Thoracic aorta (tissue), 2 donors: ENCODE results near the gene LRRC7. TPM values are rescaled to one million over a fixed set of nuclear protein-coding genes. Genes with fewer than 3 reads are reported as not detected.

Source experiments
- ATAC-seq: fragments of 150-250 bp; one replicate; pipeline ENCODE4 v1.8.0; 2017; ENCODE audit warnings: low read depth; ENCODE audit not compliant: insufficient number of reproducible peaks, low FRiP score
- DNase-seq: peaks from one replicate; pipeline ENCODE4 v3.0.0-alpha.2; 2020; ENCODE audit warnings: low spot score
- H3K27ac ChIP-seq, 2 donors: fragments of 200-600 bp; sonication (generic); 1 replicate in 1 of 2; 2 replicates in 1 of 2; pipeline ENCODE4 v1.5.1; 2016; ENCODE audit warnings: mild to moderate bottlenecking in 2 of 2, moderate library complexity in 2 of 2
- H3K27me3 ChIP-seq: fragments of 200-600 bp; sonication (generic); replicated peaks from 2 replicates; pipeline ENCODE4 v1.6.0; 2016; ENCODE audit warnings: mild to moderate bottlenecking; ENCODE audit not compliant: insufficient read depth
- H3K36me3 ChIP-seq: fragments of 200-600 bp; sonication (generic); one replicate; pipeline ENCODE4 v1.5.1; 2016
- H3K4me1 ChIP-seq, 2 donors: fragments of 200-600 bp; sonication (generic); 1 replicate in 1 of 2; 2 replicates in 1 of 2; pipeline versions ENCODE4 v1.5.1 to v1.6.0; 2016; ENCODE audit warnings: low read depth in 2 of 2, mild to moderate bottlenecking in 1 of 2; ENCODE audit not compliant: control insufficient read depth in 1 of 2
- H3K4me3 ChIP-seq: fragments of 200-600 bp; sonication (generic); 2 replicates; pipeline ENCODE4 v1.5.1; 2016; ENCODE audit warnings: mild to moderate bottlenecking
- H3K9me3 ChIP-seq: fragments of 200-600 bp; sonication (generic); 2 replicates; pipeline ENCODE4 v1.5.1; 2016
- CTCF ChIP-seq: fragments of 200-600 bp; sonication (generic); IDR thresholded peaks from one replicate; pipeline ENCODE4 v1.5.1; 2019; ENCODE audit warnings: antibody characterized with exemption
- total RNA-seq, 2 donors: library from RNA; depleted of rRNA; stranded (reverse); fragments of >200 nt; gene quantifications; one replicate each; pipeline versions ENCODE4 v1.1.0 to v1.2.3, GENCODE V29; 2016

LRRC7 gene
- total RNA-seq, 2 donors from 2014 or later: 0.14 to 0.35 TPM

- H3K9me3 ChIP-seq: no peaks in the 10 kb centered on the region
- H3K27ac ChIP-seq: no peak overlapping the region
- no peak for ATAC-seq
- no peak for TF ChIP-seq CTCF
- no peaks in the 10 kb centered on the region for H3K36me3 ChIP-seq
- H3K4me1 ChIP-seq: no peaks in the 10 kb centered on the region
- H3K27me3 ChIP-seq: no peaks in the 10 kb centered on the region
- no peak for DNase-seq
- no peak overlapping the region for H3K4me3 ChIP-seq
Measured at GRCh38 chr1:69827732-69828131, 260.0 kb downstream of the LRRC7 start.

GRCh38 chr1:69833536-69833935, 265.8 kb downstream of the LRRC7 start:
- H3K27ac ChIP-seq: no peak overlapping the region
- DNase-seq: no peak
- H3K4me1 ChIP-seq: no peaks in the 10 kb centered on the region
- no peak for TF ChIP-seq CTCF
- H3K4me3 ChIP-seq: no peak overlapping the region
- no peak for ATAC-seq
- no peaks in the 10 kb centered on the region for H3K36me3 ChIP-seq
- H3K9me3 ChIP-seq: no peaks in the 10 kb centered on the region
- H3K27me3 ChIP-seq: no peaks in the 10 kb centered on the region

GRCh38 chr1:69834336-69834735, 266.6 kb downstream of the LRRC7 start:
- H3K4me3 ChIP-seq: no peak overlapping the region

GRCh38 chr1:69835955-69836354, 268.2 kb downstream of the LRRC7 start:
- no peak overlapping the region for H3K27ac ChIP-seq
- no peaks in the 10 kb centered on the region for H3K36me3 ChIP-seq
- DNase-seq (no peak), ATAC-seq (no peak)
- no peaks in the 10 kb centered on the region for H3K4me1 ChIP-seq
- H3K4me3 ChIP-seq: no peak overlapping the region
- H3K9me3 ChIP-seq: no peaks in the 10 kb centered on the region
- H3K27me3 ChIP-seq: no peaks in the 10 kb centered on the region
- no peak for TF ChIP-seq CTCF

More at GRCh38 chr1:69834336-69834735, 266.6 kb downstream of the LRRC7 start:
- Histone ChIP-seq H3K36me3 (no peaks in the 10 kb centered on the region), H3K27ac (no peak overlapping the region), H3K27me3 (no peaks in the 10 kb centered on the region), H3K4me1 (no peaks in the 10 kb centered on the region), H3K9me3 (no peaks in the 10 kb centered on the region)
- no peak for DNase-seq
- no peak for ATAC-seq
- no peak for TF ChIP-seq CTCF

GRCh38 chr1:69836971-69837636, 269.4 kb downstream of the LRRC7 start:
- TF ChIP-seq CTCF: no peak

More at GRCh38 chr1:69836971-69837636, 269.4 kb downstream of the LRRC7 start:
- Histone ChIP-seq H3K27me3 (no peaks in the 10 kb centered on the region), H3K36me3 (no peaks in the 10 kb centered on the region), H3K4me3 (no peak overlapping the region), H3K27ac (no peak overlapping the region), H3K9me3 (no peaks in the 10 kb centered on the region), H3K4me1 (no peaks in the 10 kb centered on the region)
- DNase-seq: no peak
- no peak for ATAC-seq
